GM18502 (cell line): ENCODE measurements around the gene CFAP54.
A peak's percentile ranks its signal among the peaks of the same experiment; 100 is the strongest.
"Not testable (repeated sequence)": the region's sequence is repeated elsewhere in the genome, so short reads cannot be mapped to it uniquely, and the experiment has no call there.

Experiments used
- ATAC-seq: cut with Tn5 transposase; IDR thresholded peaks from one replicate; pipeline ENCODE4 v1.9.1; 2021; ENCODE audit warnings: mild to moderate bottlenecking; ENCODE audit not compliant: unreplicated experiment, poor library complexity

CFAP54 gene, protein sequence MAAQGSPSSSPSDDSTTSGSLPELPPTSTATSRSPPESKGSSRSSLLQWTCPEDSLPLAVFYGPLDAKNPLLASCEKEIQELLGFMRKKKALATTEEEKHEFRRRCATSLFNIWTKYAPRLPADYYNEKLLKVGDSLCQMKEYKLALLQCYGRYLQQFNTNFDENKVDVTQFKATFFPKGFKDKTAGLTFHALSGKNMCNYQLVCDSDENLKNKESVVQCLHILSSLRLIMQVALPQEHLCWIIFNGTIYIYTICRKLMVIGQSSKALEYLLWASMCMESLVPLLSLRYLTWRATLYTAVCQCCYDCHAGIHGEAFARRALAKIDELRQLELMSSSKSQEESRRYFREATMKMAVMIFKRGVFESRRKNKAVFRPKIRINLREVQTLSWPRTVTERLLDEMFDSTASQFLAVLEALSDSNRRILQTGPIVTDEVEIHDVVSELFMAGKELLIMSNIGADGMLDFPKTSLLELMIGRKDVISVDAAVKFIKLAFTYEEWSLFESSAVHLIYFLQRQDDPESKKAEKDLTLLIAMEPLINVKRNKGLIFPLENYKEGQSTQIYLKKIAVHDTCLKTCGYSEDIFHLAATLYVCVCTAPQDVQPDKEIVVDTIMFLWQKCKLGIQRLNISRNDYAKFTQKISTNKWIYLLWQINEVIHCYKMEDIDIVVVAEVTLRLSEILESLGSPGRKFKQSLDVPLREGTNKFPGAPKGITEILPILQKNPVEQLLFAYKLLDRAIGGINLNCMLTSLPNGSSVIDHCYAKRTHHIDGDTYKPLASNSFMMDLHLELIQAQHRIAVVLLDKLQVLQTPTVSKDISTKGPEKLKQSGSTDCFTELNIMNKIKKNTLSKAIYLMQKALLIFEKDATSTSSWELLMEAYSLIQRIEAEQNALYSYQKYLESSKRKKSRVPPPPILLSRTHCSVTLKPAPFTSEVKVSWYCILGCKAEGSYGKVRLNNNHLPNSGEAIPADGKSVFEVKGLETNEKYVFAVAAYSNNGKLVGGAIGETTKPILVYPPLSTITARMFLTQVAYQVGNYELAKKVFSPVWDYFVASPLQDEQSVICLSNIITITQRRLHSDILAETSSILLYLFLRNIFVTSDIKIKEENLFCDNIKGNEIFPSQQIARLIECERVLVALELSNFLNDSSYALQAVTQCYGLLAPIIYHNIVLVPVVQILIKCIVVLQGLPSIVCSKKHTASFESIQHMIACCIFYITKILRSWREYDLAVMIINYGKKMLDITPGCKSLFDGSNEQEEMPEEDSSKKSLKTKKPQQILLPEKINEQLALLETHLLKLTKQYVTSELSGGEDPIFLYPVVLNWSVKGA (N-terminal part only)

DNA sequence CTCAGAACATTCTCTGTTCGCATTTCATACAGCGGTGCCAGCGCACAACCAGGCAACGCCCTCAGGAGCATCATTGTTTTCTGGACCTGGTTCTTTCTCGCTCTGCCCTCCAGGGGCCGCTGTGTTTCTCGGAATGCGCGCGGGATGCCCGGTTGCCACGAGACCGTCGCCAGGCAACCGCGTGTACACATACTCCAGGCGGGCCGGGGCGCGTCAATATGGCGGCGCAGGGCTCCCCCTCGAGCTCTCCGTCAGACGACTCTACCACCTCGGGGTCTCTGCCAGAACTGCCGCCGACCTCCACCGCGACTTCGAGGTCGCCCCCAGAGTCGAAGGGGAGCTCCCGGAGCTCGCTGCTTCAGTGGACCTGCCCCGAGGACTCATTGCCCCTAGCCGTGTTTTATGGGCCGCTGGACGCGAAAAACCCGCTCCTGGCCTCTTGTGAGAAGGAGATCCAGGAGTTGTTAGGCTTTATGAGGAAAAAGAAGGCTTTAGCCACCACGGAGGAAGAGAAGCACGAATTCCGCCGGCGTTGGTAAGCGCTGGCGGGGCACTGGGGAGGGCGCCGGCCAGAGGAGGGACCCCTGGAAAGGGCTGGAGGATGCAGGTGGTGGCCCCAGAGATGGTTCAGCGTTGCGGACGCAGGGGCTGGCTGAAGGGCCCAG, at the start of gene CFAP54:
Gene CFAP54, plus strand, starts transcription at position 186 of the 665 bp plus-strand sequence. Its CDS starts 33 bp downstream, at position 219.
- peak; percentile 96 for ATAC-seq

- ATAC-seq: no peak
Measured at GRCh38 chr12:96441816-96442215, 47.6 kb upstream of the CFAP54 start.

- ATAC-seq: no peak
Measured at GRCh38 chr12:96442906-96443305, 46.5 kb upstream of the CFAP54 start.

DNA sequence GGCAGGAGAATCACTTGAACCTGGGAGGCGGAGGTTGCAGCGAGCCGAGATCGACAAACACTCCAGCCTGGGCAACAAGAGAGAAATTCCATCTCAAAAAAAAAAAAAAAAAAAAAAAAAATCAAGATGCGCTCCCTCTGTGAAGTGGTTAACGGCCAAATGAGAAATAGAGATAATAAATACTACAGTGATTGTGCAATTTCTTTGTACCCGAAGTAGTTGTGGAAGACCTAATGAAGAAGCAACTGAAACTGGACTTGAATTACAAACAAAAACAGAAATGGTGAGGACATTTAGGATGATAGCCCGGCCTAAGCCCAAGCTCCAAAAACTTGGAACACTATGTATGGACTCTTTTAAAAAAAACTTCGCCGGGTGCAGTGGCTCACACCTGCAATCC, 45.0 kb upstream of the CFAP54 start:
- no peak for ATAC-seq

- peak; percentile 99 for ATAC-seq
Measured at GRCh38 chr12:96445691-96446583, 43.4 kb upstream of the CFAP54 start.

GRCh38 chr12:96447256-96447655, 42.1 kb upstream of the CFAP54 start:
- no peak for ATAC-seq

DNA sequence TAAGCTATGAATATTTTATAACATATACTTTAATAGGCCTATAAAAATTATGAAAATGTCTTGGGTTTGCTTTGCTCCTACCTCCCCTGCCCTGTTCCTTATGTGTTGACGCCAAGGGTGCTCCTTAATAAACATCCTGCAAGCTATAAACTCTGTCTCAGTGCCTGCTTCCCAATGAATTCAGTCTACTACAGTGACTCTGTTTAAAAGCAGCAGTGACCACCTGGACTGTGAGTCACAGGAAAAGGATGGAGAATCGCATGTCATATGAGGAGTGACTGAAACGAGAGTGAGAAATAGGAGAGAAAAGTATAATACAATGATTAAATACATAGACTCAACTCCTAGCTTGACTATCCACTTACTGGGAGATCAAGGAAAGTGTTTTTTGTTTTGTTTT, 41.1 kb upstream of the CFAP54 start:
- no peak for ATAC-seq

GRCh38 chr12:96452261-96452922, 37.0 kb upstream of the CFAP54 start:
- ATAC-seq: no peak

DNA sequence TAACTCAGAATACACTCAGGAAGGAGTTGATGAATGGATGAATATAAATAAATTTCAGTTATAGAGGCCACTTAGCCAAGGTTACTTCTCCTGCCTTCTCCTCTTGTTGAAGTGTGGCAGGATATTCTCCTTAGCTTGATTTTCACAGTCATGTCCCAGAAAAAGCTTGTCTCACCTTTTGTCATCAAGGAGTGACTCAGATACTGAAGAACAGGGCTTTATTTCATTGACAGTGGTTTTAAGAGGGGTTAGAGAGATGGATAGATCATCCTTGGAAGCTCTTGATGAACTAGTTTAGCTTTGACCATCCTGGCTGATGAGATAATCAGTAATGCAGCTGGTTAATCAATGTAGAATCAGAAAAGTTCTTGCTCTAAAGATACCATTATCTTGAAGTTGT, 35.0 kb upstream of the CFAP54 start:
- no peak for ATAC-seq

DNA sequence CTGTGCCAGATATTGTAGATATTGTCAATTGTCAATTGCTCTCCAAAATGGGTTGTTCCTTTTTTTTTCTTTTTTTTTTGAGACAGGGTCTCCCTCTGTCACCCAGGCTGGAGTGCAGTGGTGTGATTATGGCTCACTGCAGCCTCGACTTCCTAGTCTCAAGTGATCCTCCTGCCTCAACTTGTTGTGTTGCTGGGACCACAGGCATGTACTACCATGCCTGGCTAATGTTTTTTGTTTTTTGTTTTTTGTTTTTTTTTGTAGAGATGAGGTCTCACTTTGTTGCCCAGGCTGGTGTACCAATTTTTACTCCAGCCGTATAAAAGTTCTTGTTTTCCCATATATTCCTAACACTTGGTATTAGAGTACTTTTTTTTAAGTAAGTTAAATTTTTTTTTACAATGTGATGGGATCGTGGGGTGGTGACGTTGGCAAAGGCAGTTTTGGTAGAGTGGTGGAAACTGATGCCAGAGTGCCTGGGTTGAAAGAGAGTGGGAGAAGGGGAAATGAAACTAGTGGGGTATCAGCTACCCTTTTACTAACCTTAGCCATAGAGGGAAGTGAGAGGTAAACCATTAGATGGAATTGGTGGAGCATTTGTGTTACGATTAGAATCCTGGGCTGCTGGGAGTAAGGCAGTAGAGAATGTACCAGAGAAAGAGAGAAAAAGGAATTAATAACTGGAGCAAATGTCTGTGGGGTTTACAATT, 33.0 kb upstream of the CFAP54 start:
- ATAC-seq: peak; percentile 93

- no peak for ATAC-seq
Measured at GRCh38 chr12:96457191-96457930, 32.0 kb upstream of the CFAP54 start.

DNA sequence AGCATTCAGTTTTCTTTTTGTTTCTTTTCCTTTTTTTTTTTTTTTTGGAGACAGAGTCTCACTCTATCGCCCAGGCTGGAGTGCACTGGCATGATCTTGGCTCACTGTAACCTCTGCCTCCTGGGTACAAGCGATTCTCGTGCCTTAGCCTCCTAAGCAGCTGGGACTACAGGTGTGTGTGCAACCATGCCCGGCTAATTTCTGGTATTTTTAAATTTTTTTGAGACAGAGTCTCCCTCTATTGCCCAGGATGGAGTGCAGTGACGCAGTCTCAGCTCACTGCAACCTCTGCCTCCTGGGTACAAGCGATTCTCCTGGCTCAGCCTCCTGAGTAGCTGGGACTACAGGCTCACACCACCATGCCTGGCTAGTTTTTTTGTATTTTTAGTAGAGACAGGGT, 30.1 kb upstream of the CFAP54 start:
- ATAC-seq: not testable (repeated sequence)

GRCh38 chr12:96462571-96463280, 26.7 kb upstream of the CFAP54 start:
- ATAC-seq: no peak

- ATAC-seq: no peak
Measured at GRCh38 chr12:96465896-96466295, 23.5 kb upstream of the CFAP54 start.

GRCh38 chr12:96466939-96467751, 22.2 kb upstream of the CFAP54 start:
- ATAC-seq: no peak
